ENCODE results near the gene SHCBP1.

The SHCBP1 gene

GRCh38 chr16:46621934-46622676 is 926 bp upstream of the SHCBP1 start:
- in situ Hi-C loops (cut with MboI; ENCODE audit: low pct_unique_long_range_greater_than_20kb, low sequenced_read_pairs), result no loop called here
- DNase-seq, result no peak

DNA sequence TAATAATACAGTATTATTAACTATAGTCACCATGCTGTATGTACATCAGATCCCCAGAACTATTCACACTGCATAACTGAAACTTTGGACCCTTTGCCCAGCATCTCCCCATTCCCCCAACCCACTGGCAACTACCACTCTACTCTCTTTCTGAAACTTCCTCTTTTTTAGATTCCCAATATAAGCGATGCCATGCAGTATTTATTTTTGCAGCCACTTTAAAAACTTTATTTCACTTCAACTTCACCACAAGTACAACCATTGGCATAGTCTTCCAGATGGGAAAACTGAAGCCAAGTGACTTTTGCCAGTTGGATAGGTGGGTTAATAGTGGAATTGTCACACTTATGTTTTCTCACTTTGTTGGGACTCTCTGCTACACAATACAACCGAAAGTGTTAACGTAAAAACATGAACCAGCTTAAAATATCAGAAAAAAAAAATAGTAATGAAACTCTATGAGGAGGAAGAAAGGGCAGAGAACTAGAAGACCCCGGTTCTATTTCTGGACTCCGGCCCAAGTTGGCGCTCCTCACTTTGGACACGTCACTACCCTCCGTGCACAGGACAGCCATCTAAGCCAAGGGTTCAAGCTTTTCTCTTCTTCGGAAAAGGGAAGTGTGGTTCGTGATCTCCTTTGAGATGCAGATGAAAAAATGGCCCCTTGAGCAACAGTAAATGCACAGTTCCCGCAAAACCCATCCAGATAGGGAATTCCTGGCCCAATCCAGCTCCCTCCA is 743 bp downstream of the SHCBP1 start:
- in situ Hi-C loops (cut with MboI; ENCODE audit: low pct_unique_long_range_greater_than_20kb, low sequenced_read_pairs), result no loop called here
- DNase-seq, result peak; percentile 65

DNA sequence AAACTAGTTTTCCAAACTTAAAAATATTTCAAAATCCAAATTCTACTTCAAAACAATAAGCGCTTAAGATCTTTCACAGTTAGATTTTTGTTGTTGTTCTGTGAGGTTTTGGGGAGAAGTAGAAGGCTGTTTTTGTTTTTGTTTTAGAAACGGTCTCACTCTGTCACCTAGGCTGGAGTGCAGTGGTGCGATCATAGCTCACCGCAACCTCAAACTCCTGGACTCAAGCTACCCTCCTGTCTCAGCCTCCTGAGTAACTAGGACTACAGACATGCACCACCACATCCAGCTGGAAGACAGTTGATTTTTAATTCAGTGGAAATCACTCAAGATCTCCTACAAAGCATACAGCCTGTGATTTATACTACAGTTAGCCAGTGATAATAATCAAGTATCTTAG is 2.7 kb downstream of the SHCBP1 start:
- DNase-seq, result no peak
- in situ Hi-C loops (cut with MboI; ENCODE audit: low pct_unique_long_range_greater_than_20kb, low sequenced_read_pairs), result no loop called here

DNA sequence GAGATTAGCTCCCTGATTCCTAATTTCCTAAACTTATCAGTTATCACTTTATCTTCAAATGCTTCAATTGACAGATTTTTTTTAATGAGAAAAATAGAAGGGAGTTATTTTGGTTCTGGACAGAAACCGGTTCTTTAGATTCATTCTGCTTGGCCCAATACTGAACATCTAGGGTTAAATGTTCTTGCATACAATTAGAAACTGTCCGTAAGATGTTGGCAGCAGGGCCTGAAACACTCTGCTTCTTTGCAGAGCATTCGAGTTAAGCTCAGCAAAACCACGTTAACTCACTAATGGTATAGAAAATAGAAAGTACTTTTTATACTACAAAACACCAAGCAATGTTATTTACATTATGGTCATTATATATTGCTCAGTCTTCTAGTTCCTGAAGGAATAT is 7.2 kb downstream of the SHCBP1 start:
- in situ Hi-C loops (cut with MboI; ENCODE audit: low pct_unique_long_range_greater_than_20kb, low sequenced_read_pairs), result no loop called here
- DNase-seq, result no peak

- no peak for DNase-seq
- in situ Hi-C loops (cut with MboI; ENCODE audit: low pct_unique_long_range_greater_than_20kb, low sequenced_read_pairs), result no loop called here
These were observed 7.8 kb downstream of the SHCBP1 start for GRCh38 chr16:46613352-46613751.

GRCh38 chr16:46612121-46612520 is 9.1 kb downstream of the SHCBP1 start:
- in situ Hi-C loops (cut with MboI; ENCODE audit: low pct_unique_long_range_greater_than_20kb, low sequenced_read_pairs), result no loop called here
- no peak for DNase-seq

- peak; percentile 43 for DNase-seq
- in situ Hi-C loops (cut with MboI; ENCODE audit: low pct_unique_long_range_greater_than_20kb, low sequenced_read_pairs), result no loop called here
These were observed 13.7 kb downstream of the SHCBP1 start for GRCh38 chr16:46607529-46607928.

GRCh38 chr16:46606231-46606630 is 14.9 kb downstream of the SHCBP1 start:
- in situ Hi-C loops (cut with MboI; ENCODE audit: low pct_unique_long_range_greater_than_20kb, low sequenced_read_pairs), result no loop called here
- no peak for DNase-seq

DNA sequence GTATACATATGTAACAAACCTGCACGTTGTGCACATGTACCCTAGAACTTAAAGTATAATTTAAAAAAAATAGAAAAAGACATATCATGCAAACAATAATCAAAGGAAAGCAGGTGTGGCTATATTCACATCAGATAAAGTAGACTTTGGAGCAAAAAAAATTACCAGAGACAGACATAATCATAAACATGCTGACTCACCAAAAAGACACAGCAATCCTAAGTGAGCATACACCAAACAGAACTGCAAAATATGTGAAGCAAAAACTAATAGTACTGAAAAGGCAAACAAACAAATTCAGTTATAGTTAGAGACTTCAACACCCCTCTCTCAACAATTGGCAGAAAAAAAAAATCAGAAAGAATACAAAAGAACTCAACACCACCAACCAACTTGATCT is 29.9 kb downstream of the SHCBP1 start:
- in situ Hi-C loops (cut with MboI; ENCODE audit: low pct_unique_long_range_greater_than_20kb, low sequenced_read_pairs), result no loop called here
- DNase-seq, result no peak

DNA sequence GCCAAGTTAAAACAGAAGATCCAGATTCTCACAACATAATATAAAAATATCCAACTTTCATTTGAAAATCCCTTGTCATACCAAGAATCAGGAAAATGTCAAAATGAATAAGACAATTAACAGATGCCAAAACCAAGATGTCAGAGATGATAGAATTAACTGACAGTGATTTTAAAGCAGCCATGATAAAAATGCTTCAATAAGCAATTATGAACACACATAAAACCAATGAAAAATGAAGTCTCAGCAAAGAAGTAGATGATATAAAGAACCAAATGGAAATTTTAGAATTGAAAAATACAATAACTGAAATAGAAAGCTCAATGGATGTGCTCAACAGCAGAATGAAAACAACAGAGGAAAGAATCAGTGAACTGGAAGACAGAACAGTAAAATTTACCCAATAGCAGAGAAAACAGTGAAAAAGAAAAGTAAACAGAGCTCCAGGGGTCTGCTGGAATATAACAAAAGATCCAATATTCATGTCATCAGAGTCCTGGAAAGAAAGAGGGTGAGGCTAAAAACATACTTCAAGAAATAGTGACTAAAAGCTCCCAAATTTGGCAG is 35.1 kb downstream of the SHCBP1 start:
- in situ Hi-C loops (cut with MboI; ENCODE audit: low pct_unique_long_range_greater_than_20kb, low sequenced_read_pairs), result no loop called here
- DNase-seq, result no peak

DNA sequence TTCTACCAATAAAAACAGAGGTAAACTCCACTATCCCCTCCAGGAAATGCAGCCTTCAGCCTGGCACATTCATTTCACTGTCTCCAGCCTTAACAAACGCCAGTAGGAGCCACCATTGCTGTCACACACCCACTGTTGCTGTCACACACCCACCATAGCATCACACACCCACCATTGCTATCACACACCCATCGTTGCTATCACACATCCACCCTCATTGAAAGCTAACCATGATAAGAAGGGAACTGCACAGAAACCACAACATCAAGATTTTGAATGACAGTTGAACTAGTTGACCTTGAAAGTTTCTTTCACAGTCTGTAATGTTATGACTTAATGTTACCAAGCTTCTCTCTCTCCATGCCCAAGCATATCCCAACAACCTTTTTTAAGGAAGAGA is 38.1 kb downstream of the SHCBP1 start:
- in situ Hi-C loops (cut with MboI; ENCODE audit: low pct_unique_long_range_greater_than_20kb, low sequenced_read_pairs), result no loop called here
- DNase-seq, result no peak

DNA sequence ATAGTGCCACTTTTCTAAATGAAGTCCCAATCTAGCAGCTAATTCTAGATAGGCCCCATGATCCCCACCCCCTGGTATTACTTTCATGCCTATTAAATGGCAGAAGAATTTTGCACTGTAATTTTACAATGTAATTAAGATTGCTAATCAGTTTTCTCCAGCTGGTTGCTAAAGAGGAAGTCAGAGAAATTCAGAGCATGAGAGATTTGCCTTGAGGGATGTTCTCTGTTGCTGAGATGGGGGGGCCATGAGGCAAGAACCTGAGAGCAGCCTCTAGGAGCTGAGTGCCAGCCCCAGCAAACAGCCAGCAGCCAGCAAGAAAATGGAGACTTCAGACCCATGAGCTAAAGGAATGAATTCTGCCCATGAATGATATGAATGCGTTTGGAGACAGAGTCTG is 38.9 kb downstream of the SHCBP1 start:
- in situ Hi-C loops (cut with MboI; ENCODE audit: low pct_unique_long_range_greater_than_20kb, low sequenced_read_pairs), result no loop called here
- DNase-seq, result peak; percentile 41

- no peak for DNase-seq
- in situ Hi-C loops (cut with MboI; ENCODE audit: low pct_unique_long_range_greater_than_20kb, low sequenced_read_pairs), result no loop called here
These were observed 43.1 kb downstream of the SHCBP1 start for GRCh38 chr16:46577988-46578579.

DNA sequence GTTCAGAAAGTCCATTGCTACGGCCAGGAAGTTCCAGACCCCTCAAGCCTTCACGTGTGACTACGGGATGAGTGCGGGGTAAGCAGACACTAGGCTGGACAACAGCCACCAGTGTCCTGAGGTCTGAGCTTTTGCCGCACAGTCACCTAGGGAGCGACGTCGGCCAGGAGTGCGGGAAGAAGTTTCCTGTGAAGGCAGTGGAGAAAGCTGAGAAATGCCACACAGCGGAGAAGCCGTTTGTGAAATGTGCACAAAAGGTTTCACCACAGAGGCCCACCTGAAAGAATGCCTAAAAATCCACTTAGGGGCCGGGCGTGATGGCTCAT is 47.4 kb downstream of the SHCBP1 start:
- DNase-seq, result no peak
- in situ Hi-C loops (cut with MboI; ENCODE audit: low pct_unique_long_range_greater_than_20kb, low sequenced_read_pairs), result no loop called here

DNA sequence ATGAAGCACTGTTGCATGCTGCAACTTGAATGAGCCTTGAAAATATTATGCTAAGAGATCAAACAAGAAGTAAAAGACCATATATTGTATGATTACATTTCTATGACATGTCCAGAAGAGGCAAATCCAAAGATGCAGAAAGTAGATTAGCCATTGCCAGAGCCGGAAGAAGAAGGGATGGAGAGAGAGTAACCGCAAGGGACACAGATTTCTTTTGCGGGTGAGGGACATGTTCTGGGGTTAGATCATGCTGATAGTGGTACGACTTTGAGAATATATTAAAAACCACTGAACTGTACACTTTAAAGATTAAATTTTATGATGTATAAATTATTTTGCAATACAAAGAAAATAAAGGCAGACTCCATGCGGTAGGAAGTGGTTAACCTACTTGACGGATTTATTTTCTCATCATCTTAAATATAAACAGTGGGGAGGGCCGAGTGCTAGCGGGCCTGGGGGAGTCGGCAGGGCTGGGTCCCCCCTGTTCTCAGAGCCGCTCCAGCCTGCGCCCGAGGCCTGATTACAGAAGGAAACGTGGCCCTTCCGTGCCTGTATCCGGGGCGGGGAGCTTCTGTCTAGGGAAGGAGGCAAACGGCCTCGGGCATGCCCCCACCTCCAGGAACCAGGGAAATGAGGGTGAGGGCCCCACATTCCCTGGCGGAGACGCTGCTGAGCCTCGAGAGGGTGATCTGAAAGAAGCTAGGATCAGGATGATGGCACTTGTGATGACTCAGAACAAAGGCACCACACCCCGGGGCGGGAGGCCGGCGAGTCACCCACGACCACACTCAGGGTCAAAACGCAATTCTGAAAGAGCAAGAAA is 48.0 kb downstream of the SHCBP1 start:
- in situ Hi-C loops (cut with MboI; ENCODE audit: low pct_unique_long_range_greater_than_20kb, low sequenced_read_pairs), result no loop called here
- DNase-seq, result peak; percentile 57

- no peak for DNase-seq
- in situ Hi-C loops (cut with MboI; ENCODE audit: low pct_unique_long_range_greater_than_20kb, low sequenced_read_pairs), result no loop called here
These were observed 51.9 kb downstream of the SHCBP1 start for GRCh38 chr16:46569231-46569735.

DNA sequence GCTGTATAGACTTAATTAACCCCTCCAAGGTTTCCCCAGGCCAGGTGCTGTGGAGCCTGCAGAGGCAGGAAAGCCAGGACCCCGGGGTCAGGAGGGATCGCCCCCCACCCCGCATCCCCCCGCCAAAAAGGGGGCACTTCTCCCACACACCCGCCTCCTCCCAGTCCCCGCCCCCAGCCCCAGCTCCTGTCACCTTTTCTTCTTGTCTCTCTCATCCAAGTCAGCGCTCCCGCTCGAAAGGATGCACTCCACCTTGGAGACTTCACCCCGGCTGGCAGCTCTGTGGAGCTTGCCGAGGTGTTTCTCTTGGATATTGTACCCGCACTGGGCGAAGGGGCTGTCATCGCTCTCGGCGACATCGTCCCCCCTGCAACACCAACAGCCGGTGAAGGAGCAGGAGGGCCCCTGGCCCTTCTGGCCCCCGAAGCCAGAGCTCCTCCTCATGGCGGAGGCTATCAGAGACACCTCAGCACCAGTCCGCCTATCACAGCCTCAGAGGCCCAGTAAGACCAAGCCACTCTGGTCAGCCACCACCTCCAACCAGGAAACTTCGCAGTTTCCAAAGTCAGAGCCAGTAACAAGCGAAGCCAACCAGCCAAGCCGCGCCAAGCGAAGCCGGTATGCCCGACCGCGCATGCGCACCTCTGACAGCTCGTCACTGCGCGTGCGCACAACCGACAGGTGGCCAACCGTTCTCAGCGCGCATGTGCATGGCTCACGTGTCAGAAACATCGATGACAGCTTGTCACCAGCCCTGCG is 52.5 kb downstream of the SHCBP1 start:
- in situ Hi-C loops (cut with MboI; ENCODE audit: low pct_unique_long_range_greater_than_20kb, low sequenced_read_pairs), result no loop called here

GRCh38 chr16:46562979-46563378 is 58.2 kb downstream of the SHCBP1 start:
- in situ Hi-C loops (cut with MboI; ENCODE audit: low pct_unique_long_range_greater_than_20kb, low sequenced_read_pairs), result no loop called here

More for the DNA sequence above, 52.5 kb downstream of the SHCBP1 start:
- no peak for DNase-seq

GRCh38 chr16:46558018-46558417 is 63.2 kb downstream of the SHCBP1 start:
- DNase-seq, result no peak
- in situ Hi-C loops (cut with MboI; ENCODE audit: low pct_unique_long_range_greater_than_20kb, low sequenced_read_pairs), result no loop called here

More at GRCh38 chr16:46562979-46563378, 58.2 kb downstream of the SHCBP1 start:
- DNase-seq, result no peak
